GM21723 (cell line): ENCODE results near the gene VTCN1.
"Not testable (repeated sequence)": the region's sequence is repeated elsewhere in the genome, so short reads cannot be mapped to it uniquely, and the experiment has no call there.

ENCODE experiments used
- ATAC-seq: cut with Tn5 transposase; IDR thresholded peaks from one replicate; pipeline ENCODE4 v1.9.1; 2021; ENCODE audit warnings: mild to moderate bottlenecking, moderate library complexity; ENCODE audit not compliant: unreplicated experiment

VTCN1 gene, protein sequence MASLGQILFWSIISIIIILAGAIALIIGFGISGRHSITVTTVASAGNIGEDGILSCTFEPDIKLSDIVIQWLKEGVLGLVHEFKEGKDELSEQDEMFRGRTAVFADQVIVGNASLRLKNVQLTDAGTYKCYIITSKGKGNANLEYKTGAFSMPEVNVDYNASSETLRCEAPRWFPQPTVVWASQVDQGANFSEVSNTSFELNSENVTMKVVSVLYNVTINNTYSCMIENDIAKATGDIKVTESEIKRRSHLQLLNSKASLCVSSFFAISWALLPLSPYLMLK

DNA sequence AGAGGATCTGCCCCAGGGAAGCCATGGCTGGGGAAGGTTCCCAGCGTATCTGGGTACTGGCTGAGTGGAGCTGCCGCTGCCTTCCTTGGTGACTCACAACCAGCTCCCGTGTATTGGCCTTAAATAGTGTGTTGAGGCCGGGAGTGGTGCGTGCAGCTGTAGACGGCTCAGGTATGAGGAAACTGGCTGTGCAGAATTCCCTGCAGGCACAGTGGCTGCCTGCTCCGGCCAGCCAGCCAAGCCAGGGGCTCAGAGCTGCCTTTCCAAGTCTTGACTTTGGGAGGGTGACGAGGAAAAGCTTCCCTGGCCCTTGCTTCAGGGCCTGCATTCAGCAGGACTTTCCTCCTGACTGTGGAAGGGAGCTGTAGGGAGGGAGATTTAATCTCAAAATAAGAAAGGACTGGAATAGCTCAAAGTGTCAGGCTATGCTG lies at the start of gene VTCN1:
VTCN1 (minus strand) TSS at position 97 of the 431 bp plus-strand sequence; CDS start at position 25, 72 bp downstream.
- no peak for ATAC-seq

DNA sequence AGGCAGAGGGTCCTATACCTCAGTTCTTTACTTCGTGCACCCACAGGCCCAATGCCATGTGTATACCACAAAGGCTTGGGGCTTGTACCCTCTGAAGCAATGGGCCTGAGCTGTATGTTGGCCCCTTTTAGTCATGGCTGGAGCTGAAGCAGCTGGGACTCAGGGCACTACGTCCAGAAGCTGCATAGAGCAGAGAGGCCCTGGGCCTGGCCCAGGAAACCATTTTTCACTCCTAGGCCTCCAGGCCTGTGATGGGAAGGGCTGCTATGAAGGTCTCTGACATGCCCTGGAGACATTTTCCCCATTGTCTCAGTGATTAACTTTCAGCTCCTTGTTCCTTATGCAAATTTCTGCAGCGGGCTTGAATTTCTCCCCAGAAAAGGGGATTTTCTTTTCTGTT lies 48.1 kb upstream of the VTCN1 start:
- ATAC-seq = no peak

DNA sequence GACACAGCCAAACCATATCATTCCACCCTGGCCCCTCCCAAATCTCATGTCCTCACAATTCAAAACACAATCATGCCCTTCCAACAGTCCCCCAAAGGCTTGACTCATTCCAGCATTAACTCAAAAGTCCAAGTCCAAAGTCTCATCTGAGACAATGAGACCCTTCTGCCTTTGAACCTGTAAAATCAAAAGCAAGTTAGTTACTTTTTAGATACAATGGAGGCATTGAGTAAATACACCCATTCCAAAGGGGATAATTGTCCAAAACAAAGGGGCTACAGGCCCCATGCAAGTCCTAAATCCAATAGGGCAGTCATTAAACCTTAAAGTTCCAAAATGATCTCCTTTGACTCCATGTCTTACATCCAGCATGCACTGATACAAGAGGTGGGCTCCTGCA lies 47.3 kb upstream of the VTCN1 start:
- not testable (repeated sequence) for ATAC-seq

DNA sequence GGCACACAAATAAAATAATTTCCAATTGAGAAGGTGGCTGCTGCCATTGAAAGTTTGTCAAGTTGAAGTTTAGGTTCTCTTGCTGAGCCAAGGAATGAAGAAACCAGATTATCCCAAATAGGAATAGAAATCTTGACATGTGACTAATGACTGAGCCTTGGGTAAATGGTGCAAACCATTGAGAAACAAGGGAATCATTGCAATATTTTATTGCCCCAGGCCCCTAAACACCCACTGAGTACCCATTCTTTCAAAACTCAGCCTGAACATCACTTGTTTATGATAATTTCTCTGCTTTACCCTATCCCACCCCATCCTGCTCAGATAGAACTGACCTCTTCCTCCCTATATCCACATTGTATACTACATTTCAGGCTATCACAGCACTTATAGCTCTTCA lies 46.6 kb upstream of the VTCN1 start:
- no peak for ATAC-seq

- ATAC-seq = no peak
These were observed 39.4 kb upstream of the VTCN1 start for GRCh38 chr1:117250061-117250606.

GRCh38 chr1:117244971-117245370 lies 34.2 kb upstream of the VTCN1 start:
- ATAC-seq = no peak

DNA sequence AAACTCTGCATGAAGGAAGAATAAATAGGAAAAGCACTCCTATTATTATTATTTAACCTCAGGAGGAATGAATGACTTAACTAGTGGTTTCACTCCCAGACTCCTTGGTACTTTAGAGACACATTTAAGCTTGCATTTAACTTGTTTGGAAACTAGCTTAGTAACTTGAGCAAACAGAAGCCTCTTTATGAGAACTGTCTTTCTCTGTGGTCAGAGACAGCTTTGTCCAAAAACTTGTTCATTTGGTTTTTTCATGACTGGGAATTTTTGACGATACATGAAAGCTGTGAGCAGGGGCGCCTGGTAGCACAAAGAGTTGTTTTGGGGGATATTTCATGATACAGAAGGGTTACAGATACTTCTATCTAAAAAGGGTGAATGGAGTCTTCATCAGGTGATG lies 33.6 kb upstream of the VTCN1 start:
- ATAC-seq = no peak

DNA sequence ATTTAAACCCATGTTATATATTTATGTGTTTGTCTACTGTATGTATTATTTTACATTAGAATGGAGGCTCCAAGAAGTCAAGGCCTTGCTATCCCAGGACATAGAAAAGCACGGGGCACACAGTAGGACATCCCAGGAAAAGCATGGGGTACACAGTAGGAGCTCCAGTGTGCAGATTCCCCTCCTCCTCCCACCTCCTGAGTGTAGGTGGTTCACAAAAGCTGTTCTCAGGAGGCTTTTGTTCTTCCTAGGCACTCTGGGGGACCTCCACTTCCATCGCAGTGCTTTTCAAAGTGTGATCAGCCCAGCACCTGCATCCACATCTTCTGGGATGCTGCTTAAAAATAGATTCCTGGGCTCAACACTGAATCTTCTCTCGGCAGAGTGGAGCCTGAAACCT lies 30.8 kb upstream of the VTCN1 start:
- no peak for ATAC-seq

DNA sequence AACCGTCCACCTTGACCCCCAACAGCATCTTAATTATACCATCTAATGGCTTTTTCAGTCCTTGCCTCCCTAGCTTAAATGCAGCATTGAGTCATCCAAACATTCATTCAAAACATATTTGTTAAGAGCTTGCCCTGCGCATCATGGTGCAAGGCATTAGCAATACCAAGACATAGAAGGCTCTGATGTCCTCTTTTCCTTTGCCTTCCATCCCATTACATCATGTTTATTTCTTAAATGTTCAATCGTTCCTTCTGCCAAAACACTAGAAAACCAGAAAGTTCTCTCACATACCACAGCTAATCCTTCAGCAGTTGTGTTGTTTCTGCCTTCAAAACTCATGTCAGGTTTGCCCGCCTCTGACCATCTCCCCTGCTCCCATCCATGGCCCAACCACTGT lies 29.8 kb upstream of the VTCN1 start:
- no peak for ATAC-seq

- no peak for ATAC-seq
These were observed 28.7 kb upstream of the VTCN1 start for GRCh38 chr1:117239467-117239866.

GRCh38 chr1:117237726-117238381 lies 27.1 kb upstream of the VTCN1 start:
- ATAC-seq = no peak

DNA sequence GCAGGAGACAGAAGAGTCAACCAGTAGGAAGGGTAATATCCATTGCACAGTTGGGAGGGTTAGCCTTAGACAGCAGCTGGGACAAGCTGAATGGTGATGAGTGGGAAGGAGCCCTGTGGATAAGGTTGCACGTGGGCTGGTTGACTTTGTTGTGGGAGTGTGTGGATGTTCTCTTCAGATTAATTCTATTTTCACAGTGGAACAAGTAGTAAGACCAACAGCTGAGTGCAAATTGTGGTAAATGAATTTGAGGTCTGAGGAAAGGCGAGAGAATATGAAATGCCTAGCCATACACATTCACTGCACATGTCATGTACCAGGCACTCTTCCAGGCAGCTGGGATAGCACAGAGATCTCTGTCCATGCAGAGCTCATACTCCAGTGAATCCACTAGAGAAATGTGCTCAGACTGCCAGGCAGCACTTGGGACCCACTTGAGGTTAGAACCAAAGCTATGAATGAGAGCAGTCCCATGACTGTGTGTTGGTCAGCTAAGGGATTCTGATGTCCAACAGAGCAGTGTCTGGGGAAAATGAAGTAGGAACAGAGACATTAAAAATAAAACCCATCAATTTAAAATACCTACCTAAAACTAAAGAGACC lies 25.2 kb upstream of the VTCN1 start:
- no peak for ATAC-seq

DNA sequence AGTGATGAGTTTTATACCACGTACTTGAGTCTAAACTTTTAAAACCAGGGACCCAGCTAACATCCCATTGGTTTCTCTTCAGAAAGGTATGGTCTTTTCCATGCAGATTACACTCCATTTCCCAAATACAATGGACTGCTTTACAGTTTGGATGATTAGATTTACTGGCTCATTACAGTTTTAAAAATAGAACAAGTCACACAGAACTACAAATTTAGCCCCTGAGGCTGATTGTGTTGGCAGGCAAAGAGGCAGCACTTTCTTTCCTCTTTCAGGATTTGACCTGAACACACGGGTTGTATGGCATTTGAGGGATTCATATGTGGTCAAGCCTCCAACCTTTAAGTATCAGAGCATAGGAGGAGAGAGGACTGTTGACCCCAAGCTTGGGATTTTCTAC lies 21.8 kb upstream of the VTCN1 start:
- ATAC-seq = no peak

GRCh38 chr1:117231748-117232373 lies 21.1 kb upstream of the VTCN1 start:
- no peak for ATAC-seq

DNA sequence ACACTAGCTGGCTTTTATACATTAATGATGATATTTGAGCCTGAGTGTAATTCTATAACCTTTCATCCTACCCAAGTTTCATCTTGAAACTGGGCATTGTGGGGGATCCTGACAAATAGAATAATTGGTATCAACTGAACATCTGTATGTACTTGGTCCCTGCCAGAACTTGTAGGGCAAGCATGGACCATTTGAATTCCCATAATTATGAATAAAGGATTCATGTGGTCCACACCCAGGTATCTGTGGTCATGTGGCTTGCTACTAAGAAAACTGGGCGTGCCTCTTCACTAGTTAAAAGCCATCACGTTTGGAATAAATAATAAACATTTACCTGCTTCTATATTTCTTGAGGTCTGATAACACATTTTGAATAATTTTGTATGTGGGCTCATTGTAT lies 20.6 kb upstream of the VTCN1 start:
- ATAC-seq = no peak

- ATAC-seq = no peak
These were observed 18.5 kb upstream of the VTCN1 start for GRCh38 chr1:117229217-117229616.

DNA sequence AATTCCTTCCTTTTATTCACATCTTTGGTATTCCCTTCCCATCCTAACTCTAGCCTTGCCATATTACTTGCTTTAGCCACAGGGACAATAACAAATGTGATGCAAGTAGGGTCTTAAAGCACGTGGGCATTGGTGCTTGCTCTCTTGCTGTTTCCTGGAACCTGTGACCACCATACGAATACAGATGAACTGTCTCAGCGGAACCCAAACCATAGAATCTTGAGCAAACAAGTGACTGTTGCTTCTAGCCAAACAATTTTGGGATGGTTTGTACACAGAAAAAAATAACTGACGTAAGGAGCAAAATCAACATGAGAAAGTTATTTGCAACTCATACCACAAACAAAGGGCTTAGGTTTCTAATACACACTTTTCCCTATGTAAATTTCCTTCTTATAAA lies 15.2 kb upstream of the VTCN1 start:
- no peak for ATAC-seq

- no peak for ATAC-seq
These were observed 6.0 kb upstream of the VTCN1 start for GRCh38 chr1:117216718-117217117.

DNA sequence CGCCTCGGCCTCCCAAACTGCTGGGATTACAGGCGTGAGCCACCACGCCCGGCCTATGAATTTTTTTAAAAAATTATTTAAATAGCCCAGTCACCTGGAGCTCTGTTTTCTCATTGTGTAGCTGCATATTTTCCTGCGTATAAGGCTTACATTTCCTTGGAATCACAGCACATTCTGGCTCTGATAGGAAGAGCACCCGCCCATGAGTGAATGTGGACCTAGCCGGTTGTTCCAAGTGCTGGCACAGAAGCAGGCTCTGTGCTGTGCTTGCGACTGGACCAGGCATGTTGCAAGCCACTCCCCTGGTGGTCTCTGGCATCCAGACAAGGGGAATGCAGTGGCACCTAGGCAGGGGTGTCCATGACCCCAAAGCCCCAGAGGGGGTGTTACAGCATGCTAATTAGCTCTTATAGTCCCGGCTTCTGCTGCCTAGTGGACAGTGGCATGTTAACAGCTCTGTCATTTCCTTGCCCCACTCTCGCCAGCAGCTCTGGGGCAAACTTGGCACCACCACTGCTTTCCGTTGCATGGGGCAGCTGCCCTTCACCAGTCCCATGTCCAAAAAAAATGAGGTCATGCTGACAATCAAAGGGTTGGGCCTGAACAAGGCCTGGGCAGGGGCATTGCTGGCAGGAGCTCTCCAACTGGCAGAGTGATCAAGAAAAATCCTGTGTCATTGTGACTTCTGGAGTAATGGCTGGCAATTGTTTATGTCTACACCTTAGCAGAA lies 5.2 kb upstream of the VTCN1 start:
- no peak for ATAC-seq

- ATAC-seq = no peak
These were observed 4.3 kb upstream of the VTCN1 start for GRCh38 chr1:117215019-117215418.

GRCh38 chr1:117213046-117213445 lies 2.3 kb upstream of the VTCN1 start:
- no peak for ATAC-seq
